ENCODE data around the gene RRAS.

RRAS gene

DNA sequence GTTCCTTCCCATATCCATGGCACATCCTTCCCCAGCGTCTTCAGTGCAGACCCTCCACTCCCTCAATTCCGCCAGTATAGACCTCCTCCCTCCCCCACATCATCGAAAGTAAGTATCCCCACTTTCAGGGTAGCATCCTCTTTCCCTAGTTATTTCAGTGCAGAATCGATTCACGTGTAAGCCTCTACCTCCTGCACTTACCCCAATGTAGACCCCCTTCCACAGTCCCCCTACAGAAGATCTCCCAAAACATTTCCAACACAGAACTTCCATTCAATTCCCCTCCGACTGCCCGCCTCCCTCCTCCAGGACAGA, 25.1 kb upstream of the RRAS start:
- no peaks in the 10 kb centered on the region for H4K20me1 ChIP-seq (ENCODE audit: insufficient read depth, low read length)
- peak overlapping the region; percentile 89 for H3K27ac ChIP-seq (ENCODE audit: low read length)
- H3K9ac ChIP-seq (ENCODE audit: low read length), result peak overlapping the region; percentile 87
- TF ChIP-seq EZH2phosphoT487 (IDR thresholded peaks at IDR 0.05; ENCODE audit: low read length), result no peak
- TF ChIP-seq, protein P1, sequence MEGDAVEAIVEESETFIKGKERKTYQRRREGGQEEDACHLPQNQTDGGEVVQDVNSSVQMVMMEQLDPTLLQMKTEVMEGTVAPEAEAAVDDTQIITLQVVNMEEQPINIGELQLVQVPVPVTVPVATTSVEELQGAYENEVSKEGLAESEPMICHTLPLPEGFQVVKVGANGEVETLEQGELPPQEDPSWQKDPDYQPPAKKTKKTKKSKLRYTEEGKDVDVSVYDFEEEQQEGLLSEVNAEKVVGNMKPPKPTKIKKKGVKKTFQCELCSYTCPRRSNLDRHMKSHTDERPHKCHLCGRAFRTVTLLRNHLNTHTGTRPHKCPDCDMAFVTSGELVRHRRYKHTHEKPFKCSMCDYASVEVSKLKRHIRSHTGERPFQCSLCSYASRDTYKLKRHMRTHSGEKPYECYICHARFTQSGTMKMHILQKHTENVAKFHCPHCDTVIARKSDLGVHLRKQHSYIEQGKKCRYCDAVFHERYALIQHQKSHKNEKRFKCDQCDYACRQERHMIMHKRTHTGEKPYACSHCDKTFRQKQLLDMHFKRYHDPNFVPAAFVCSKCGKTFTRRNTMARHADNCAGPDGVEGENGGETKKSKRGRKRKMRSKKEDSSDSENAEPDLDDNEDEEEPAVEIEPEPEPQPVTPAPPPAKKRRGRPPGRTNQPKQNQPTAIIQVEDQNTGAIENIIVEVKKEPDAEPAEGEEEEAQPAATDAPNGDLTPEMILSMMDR (IDR thresholded peaks at IDR 0.05; ENCODE audit: low read length), result no peak
- DNase-seq, result no peak
- H3K9me2 ChIP-seq (replicated peaks; ENCODE audit: insufficient read depth, low read length), result no peaks in the 10 kb centered on the region
- peaks cover 30% of the 10 kb centered on the region for H3F3A ChIP-seq (ENCODE audit: insufficient read depth, low read length)
- H3K4me1 ChIP-seq (ENCODE audit: low read length), result peaks cover 18% of the 10 kb centered on the region
- H3K4me3 ChIP-seq (ENCODE audit: low read length), result peak overlapping the region; percentile 96
- no peaks in the 10 kb centered on the region for H3K36me3 ChIP-seq (replicated peaks; ENCODE audit: insufficient read depth, low read length)
- no peaks in the 10 kb centered on the region for H3K27me3 ChIP-seq (replicated peaks; ENCODE audit: insufficient read depth, low read length)
- peak overlapping the region; percentile 96 for H2AFZ ChIP-seq (ENCODE audit: low read length)
- H3K79me2 ChIP-seq (ENCODE audit: low read length), result peaks cover 52% of the 10 kb centered on the region
- peak overlapping the region; percentile 61 for H3K4me2 ChIP-seq (ENCODE audit: low read depth, low read length)
- no peaks in the 10 kb centered on the region for H3K9me3 ChIP-seq (replicated peaks; ENCODE audit: insufficient read depth, low read length)

DNA sequence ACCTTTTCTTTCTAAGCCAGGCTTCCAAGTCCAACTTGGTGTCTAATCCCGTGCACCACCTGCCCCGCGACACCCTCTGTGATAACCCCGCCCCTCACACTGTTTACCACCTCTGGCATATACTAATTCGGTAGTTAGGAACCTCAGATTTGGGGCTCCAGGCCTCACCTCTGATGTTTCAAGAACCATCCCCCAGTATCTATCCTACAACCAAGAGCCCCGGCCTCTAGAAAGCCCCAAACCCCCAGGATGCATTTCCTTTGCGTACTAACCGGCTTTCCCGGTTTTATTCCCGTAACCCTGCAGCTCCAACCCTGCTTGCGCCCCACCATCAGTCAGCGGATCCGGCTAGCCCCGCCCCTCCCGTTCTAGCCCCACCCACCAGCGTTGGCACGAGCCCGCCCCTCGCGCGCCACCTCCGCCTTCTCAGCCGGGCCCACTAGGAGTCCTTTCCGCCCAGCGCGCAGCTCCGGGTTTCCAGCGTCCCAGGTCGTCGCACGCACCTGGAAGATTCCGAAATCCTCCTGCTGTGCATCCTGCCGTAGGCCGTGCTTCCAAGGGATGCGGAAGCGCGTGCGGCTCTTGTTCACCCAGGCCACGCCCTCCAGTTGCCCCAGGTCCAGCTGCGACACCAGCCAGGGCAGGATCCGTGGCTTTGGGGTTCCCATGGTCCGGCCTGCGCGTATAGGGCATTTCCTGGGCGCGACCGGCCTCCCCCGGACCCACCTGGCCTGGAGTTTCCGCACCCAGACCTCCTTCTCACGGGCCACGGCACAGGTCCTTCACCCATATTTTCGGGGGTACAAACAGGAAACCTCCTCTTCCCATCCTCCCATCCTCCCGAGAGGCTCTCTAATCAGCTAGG, 24.5 kb upstream of the RRAS start:
- Histone ChIP-seq H3K4me2 (ENCODE audit: low read depth, low read length) (peak overlapping the region; percentile 61), H3K4me1 (ENCODE audit: low read length) (peaks cover 18% of the 10 kb centered on the region), H3K9me2 (replicated peaks; ENCODE audit: insufficient read depth, low read length) (no peaks in the 10 kb centered on the region), H3K9me3 (replicated peaks; ENCODE audit: insufficient read depth, low read length) (no peaks in the 10 kb centered on the region), H3K9ac (ENCODE audit: low read length) (peak overlapping the region; percentile 87), H3K79me2 (ENCODE audit: low read length) (peaks cover 52% of the 10 kb centered on the region), H3K36me3 (replicated peaks; ENCODE audit: insufficient read depth, low read length) (no peaks in the 10 kb centered on the region), H3K27ac (ENCODE audit: low read length) (peak overlapping the region; percentile 89), H3K27me3 (replicated peaks; ENCODE audit: insufficient read depth, low read length) (no peaks in the 10 kb centered on the region), H3K4me3 (ENCODE audit: low read length) (peak overlapping the region; percentile 96), H4K20me1 (ENCODE audit: insufficient read depth, low read length) (no peaks in the 10 kb centered on the region), H2AFZ (ENCODE audit: low read length) (peak overlapping the region; percentile 46; the same call in 1 of the 2 replicates), H3F3A (ENCODE audit: insufficient read depth, low read length) (peaks cover 30% of the 10 kb centered on the region)
- TF ChIP-seq, protein P1 (IDR thresholded peaks at IDR 0.05; ENCODE audit: low read length), result peak; percentile 13; the same call in 1 of the 2 replicates
- no peak for TF ChIP-seq EZH2phosphoT487 (IDR thresholded peaks at IDR 0.05; ENCODE audit: low read length)
- peak; percentile 81 for DNase-seq

DNA sequence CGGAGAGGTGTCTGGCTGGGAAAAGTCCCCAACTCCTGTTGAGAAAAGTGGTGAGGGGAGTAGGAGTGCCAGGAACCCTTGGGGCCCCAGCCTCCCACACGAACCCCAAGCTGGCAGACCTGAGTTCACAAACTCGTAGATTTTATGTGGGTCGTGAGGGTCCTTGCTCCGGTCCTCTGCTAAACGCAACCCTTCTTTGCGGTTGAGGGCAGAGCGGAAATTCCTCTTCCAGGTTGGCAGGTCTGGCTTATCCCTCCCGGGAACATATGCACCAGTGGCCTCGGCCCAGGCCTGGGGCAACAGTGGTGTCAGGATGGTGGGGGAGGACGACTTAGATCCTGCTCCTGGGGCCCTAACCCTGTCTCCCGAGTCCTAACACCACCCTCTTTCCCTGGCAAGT, 23.3 kb upstream of the RRAS start:
- no peaks in the 10 kb centered on the region for H3K9me3 ChIP-seq (replicated peaks; ENCODE audit: insufficient read depth, low read length)
- no peaks in the 10 kb centered on the region for H4K20me1 ChIP-seq (ENCODE audit: insufficient read depth, low read length)
- H2AFZ ChIP-seq (ENCODE audit: low read length), result no peak overlapping the region
- peak overlapping the region; percentile 89; the same call in 1 of the 2 replicates for H3K27ac ChIP-seq (ENCODE audit: low read length)
- TF ChIP-seq, protein P1 (IDR thresholded peaks at IDR 0.05; ENCODE audit: low read length), result no peak
- no peak for TF ChIP-seq EZH2phosphoT487 (IDR thresholded peaks at IDR 0.05; ENCODE audit: low read length)
- no peak for TF ChIP-seq EZH2 (optimal IDR thresholded peaks at IDR 0.05; ENCODE audit: low read depth, low read length)
- no peaks in the 10 kb centered on the region for H3K36me3 ChIP-seq (replicated peaks; ENCODE audit: insufficient read depth, low read length)
- H3K27me3 ChIP-seq (replicated peaks; ENCODE audit: insufficient read depth, low read length), result no peaks in the 10 kb centered on the region
- H3K9me2 ChIP-seq (replicated peaks; ENCODE audit: insufficient read depth, low read length), result no peaks in the 10 kb centered on the region
- H3K79me2 ChIP-seq (ENCODE audit: low read length), result peaks cover 50% of the 10 kb centered on the region
- DNase-seq, result no peak
- peak overlapping the region; percentile 61 for H3K4me2 ChIP-seq (ENCODE audit: low read depth, low read length)
- peak overlapping the region; percentile 87; the same call in 1 of the 2 replicates for H3K9ac ChIP-seq (ENCODE audit: low read length)
- H3F3A ChIP-seq (ENCODE audit: insufficient read depth, low read length), result peaks cover 30% of the 10 kb centered on the region
- peak overlapping the region; percentile 96 for H3K4me3 ChIP-seq (ENCODE audit: low read length)
- peaks cover 18% of the 10 kb centered on the region for H3K4me1 ChIP-seq (ENCODE audit: low read length)
